ENCODE measurements around the gene SEC22A. TPM values are rescaled to one million over a fixed set of nuclear protein-coding genes. Genes with fewer than 3 reads are reported as not detected.

SEC22A gene
- total and polyA plus RNA-seq, 2 experiments from 2014 or later = 8.8 to 12.3 TPM

- no peak overlapping the region for H3K4me3 ChIP-seq
- H3K4me1 ChIP-seq (ENCODE audit: low read depth) = peaks cover 3% of the 10 kb centered on the region
- H3K27me3 ChIP-seq = no peaks in the 10 kb centered on the region
- no peak for DNase-seq (ENCODE audit: low read depth in 1 of 2, low spot score in 1 of 2)
- no peaks in the 10 kb centered on the region for H3K9me3 ChIP-seq (ENCODE audit: low read depth)
- H3K27ac ChIP-seq = no peak overlapping the region
- TF ChIP-seq CTCF (IDR thresholded peaks at IDR 0.05; ENCODE audit: low read depth, low read length) = no peak
- H3K36me3 ChIP-seq = no peaks in the 10 kb centered on the region
These were observed 46.2 kb upstream of the SEC22A start for GRCh38 chr3:123155471-123156011.

DNA sequence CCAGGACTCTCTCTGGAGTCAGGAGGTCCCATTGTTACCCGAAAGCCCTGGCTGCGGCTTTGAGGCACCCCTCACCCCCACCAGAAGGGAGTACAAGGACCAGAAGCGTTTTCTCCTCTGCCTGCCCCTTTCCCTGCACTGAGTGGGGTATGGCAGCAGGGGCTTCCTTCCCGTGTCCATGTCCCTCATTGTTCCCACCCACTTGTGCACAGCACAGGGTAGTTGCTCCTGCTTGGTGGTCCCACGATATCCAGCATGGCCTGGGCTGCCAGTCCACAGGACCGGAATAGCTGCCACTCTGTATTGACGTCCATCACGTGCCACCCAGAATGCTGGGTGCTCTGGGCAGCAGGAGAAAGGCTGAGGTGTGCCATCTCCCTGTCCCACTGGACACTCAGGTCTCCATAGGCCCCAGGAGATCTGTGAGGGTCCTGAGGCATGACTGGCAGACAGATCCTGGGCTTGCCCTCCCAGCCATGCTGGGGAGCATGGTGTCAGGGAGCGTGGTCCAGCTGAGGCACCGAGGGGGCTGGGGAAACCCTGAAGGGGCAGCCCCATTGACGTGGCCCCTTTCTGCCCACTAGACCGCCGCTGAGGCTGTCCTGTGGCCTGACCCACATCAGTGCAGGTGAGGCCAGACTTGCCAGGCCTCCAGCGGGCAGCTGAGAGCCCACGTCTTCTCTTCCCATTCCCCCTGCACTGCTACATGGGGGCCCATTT is 45.3 kb upstream of the SEC22A start:
- Histone ChIP-seq H3K27me3 (no peaks in the 10 kb centered on the region), H3K4me3 (no peak overlapping the region), H3K36me3 (no peaks in the 10 kb centered on the region), H3K9me3 (ENCODE audit: low read depth) (no peaks in the 10 kb centered on the region), H3K4me1 (ENCODE audit: low read depth) (no peaks in the 10 kb centered on the region), H3K27ac (no peak overlapping the region)
- DNase-seq (ENCODE audit: low read depth in 1 of 2, low spot score in 1 of 2) = no peak
- TF ChIP-seq CTCF (IDR thresholded peaks at IDR 0.05; ENCODE audit: low read depth, low read length) = no peak

DNA sequence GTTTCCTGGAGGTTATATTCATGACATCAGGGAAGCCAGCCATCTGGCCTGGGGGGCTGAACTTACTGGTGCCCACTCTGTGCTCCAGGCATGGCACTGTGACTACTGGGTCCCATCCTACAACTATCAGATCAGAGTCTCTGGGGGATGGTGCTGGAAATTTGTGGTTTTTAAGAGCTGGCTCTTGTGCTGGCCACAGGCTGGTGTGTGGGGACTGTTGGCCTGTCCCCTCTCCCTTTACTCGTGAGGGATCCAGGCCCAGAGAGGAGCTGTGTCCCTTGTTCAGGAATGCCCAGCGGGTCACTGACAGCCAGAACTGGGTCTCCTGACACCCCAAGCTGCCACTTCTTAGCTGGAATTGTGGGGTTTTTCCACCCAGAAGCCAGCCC is 44.5 kb upstream of the SEC22A start:
- Histone ChIP-seq H3K36me3 (no peaks in the 10 kb centered on the region), H3K4me3 (no peak overlapping the region), H3K27me3 (no peaks in the 10 kb centered on the region), H3K27ac (no peak overlapping the region), H3K9me3 (ENCODE audit: low read depth) (no peaks in the 10 kb centered on the region), H3K4me1 (ENCODE audit: low read depth) (no peaks in the 10 kb centered on the region)
- TF ChIP-seq CTCF (IDR thresholded peaks at IDR 0.05; ENCODE audit: low read depth, low read length) = no peak
- DNase-seq (ENCODE audit: low read depth in 1 of 2, low spot score in 1 of 2) = no peak

DNA sequence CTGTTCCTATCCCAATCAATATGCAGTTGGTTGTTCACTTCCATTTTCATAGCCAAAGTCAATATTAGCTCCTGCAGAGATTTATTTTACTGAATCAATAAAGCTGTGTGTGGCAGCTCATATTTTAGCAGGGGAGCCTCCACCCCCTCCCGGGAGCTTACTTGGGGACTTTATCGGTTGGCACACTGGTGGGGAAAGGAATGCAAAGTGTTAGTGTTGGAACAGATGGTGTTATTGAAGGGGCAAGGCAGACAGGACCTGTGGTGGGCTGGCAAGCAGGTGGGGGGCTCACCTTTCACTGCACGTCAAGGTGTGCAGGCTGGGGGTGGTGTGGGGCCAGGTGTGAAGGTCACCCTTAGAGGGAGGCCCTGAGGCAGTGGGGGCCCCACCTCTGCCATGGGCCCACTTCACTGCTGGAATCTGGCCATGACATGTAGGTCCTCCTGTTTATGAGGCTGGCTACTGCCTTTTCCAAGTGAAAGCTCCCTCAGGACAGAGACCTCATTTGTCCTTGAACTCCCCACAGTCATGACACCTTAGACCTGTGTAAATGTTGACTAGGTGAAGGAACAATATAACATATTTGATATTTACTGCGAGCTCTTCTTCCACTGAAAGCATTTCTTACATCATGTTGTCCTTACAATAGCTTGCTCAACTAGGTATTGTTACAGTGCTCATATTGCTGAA is 44.0 kb upstream of the SEC22A start:
- TF ChIP-seq CTCF (IDR thresholded peaks at IDR 0.05; ENCODE audit: low read depth, low read length) = no peak
- Histone ChIP-seq H3K4me1 (ENCODE audit: low read depth) (no peaks in the 10 kb centered on the region), H3K36me3 (no peaks in the 10 kb centered on the region), H3K27ac (no peak overlapping the region), H3K9me3 (ENCODE audit: low read depth) (no peaks in the 10 kb centered on the region), H3K4me3 (no peak overlapping the region), H3K27me3 (no peaks in the 10 kb centered on the region)
- no peak for DNase-seq (ENCODE audit: low read depth in 1 of 2, low spot score in 1 of 2)

- DNase-seq (ENCODE audit: low read depth in 1 of 2, low spot score in 1 of 2) = no peak
- Histone ChIP-seq H3K27me3 (no peaks in the 10 kb centered on the region), H3K9me3 (ENCODE audit: low read depth) (no peaks in the 10 kb centered on the region), H3K27ac (no peak overlapping the region), H3K36me3 (no peaks in the 10 kb centered on the region), H3K4me3 (no peak overlapping the region), H3K4me1 (ENCODE audit: low read depth) (no peaks in the 10 kb centered on the region)
- TF ChIP-seq CTCF (IDR thresholded peaks at IDR 0.05; ENCODE audit: low read depth, low read length) = no peak
These were observed 43.4 kb upstream of the SEC22A start for GRCh38 chr3:123158330-123158729.

Data from cardiac muscle cell (in vitro differentiated cells and primary cell).